Measurements from ENCODE around the gene TPM4.

TPM4 gene

DNA sequence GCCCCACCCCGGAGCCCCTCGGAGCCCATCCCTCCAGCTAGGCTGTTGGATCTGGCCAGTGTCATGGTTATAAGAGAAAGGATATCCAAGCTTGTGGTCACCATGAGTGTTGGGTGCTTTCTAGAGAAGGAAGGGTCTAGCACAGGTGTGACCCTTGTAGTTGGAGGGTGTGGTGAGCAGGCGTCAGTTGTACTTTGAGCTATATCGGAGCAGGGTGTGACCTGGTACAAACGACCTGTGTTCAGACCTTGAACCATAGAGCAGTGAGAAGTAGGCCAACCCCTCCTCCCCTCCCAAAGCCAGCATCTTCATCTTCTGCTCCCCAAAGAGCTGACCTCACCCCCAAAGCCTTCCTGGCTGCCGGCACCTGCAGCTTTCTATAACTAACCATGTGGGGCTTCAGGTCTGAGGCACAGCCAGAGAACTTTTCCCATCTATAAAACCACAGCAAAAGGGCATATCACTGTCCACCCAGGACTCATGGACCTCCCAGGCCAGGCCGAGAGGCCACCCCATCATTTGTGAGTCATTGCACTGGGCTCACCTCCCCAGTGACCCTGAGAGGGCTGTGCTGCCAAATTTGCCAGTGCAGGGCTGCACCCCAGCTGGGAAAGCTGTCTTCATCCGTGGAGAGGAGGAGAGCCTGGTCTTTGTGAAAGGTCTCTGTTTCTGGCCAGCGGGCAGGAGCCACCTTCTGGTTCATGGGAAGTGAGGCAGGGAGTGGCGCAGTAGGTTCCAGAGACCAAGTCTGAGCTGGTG is 49.6 kb downstream of the TPM4 start:
- no peak for DNase-seq (ENCODE audit: low read depth in 2 of 2)

DNA sequence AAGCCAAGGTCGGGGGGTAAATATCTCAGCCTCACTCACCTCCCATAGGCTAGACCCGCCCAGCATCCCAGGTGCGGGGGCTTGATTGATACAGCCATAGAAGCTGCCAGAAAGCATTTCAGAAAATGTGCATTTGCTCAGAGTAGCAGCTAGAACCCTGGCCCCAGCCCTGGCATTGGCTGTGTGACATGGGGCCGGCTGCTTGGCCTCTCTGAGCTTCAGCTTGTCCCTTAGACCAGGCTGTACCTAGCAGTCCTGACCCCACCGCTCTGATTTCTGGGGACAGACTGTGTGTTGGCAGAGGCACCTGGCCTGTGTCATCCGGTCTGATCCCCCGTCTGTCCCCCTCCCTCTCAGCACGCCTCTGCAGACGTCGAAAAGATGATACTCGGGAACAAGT is 50.8 kb downstream of the TPM4 start:
- no peak for DNase-seq (ENCODE audit: low read depth in 2 of 2)

DNA sequence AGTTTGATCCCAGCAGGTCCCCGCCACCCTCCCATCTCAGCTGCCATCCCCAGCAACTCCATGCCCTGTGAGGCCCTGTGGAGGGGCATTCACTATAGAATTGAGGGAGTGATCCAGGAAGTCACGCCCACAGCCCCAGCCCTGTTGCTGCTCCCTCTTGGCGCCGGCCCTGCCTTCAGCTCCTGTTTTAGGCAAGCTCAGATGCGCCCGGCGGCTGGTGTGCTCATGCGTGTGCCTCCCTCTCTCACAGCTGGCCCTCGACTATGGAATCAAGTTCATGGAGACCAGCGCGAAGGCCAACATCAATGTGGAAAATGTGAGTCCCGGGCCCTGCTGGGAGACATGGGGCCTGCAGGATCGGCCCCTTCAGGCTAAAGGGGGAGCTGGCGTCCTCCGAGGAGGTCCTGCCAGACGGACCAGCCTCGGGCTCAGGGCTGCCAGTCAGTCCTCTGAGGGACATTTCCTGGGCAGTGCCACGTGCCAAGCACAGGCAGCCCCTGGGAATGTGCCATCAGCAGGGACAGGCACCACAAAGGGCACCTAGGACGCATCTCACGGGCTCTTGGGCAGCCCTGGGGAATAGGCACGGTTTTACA is 51.6 kb downstream of the TPM4 start:
- DNase-seq (ENCODE audit: low read depth in 2 of 2) = no peak

DNA sequence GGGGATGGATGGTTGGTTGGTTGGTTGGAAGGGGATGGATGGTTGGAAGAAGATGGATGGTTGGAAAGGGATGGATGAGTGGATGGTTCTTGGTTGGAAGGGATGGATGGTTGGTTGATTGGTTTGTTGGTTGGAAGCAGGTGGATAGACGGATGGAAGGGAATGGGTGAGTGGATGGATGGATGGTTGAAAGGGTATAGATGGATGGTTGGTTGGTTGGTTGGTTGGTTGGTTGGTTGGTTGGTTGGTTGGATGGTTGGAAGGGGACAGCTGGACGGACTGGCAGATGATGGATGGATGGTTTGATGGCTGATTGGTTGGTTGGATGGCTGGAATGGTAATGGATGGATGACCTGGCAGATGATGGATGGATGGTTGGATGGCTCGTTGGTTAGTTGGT is 55.4 kb downstream of the TPM4 start:
- DNase-seq (ENCODE audit: low read depth in 2 of 2) = no peak

DNA sequence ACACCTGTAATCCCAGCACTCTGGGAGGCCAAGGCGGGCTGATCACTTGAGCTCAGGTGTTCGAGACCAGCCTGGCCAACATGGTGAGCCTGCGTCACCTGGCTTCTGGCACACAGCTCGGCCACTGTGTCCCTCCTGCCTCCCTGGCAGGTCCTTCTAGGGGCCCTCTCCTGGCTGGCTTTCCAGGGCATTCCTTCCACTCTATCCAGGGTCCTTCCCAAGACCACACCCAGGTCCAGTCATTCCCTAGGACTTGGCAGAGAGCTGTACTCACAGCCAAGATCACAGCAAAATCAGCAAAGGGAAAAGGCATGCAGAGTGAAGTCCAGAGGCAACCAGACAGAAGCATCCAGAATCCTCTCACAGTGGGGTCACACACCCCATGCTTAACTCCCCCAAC is 57.5 kb downstream of the TPM4 start:
- no peak for DNase-seq (ENCODE audit: low read depth in 2 of 2)

DNA sequence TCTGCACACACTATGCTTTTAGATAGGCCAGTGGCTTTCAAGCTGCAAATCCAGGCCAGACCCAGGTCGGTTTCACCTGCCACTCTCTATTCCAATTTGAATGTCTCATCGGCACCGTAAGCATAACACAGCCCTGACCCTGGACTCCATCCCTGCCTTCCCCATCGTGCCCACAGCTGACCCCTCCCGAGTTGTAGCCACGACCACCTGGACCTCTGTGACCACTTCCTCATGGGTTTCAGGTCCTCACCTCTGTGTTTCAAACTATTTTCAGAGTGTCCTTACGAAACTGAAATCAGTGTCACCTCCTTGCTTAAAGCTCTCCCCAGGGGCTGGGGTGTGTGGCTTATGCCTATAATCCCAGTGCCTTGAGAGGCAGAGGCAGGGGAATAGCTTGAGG is 58.2 kb downstream of the TPM4 start:
- no peak for DNase-seq (ENCODE audit: low read depth in 2 of 2)

DNA sequence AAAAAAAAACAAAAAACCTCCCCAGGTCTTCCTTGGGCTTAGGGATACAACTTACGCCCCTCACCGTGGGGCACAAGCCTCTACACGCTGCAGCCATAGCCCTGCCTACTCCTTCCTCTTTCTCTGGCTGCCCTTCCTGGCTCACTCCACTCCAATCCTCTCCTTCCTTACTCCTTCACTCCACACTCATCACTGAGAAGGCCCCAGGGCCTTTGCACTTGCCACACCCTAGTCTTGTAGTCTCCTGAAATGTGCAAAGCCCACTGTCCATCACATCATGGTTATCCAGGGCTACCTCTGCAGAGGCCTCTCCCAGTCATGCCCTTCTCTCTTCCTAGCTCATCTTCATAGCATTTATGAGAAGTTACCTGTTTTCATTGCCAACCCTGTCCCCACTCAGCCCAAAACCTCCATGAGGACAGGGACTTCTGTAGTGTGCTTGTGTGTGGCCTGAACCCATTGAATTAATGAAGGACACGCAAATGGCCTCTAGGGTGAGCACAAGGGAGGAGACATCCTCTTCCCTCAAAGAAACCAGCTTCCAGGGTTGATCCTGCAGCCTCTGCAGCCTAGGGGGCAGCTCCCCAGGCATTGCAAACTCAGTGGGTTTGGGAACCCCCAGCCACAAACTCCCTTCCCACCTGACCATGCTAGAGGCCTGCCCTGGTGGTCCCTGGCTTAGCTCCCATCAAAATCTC is 59.3 kb downstream of the TPM4 start:
- DNase-seq (ENCODE audit: low read depth in 2 of 2) = no peak

DNA sequence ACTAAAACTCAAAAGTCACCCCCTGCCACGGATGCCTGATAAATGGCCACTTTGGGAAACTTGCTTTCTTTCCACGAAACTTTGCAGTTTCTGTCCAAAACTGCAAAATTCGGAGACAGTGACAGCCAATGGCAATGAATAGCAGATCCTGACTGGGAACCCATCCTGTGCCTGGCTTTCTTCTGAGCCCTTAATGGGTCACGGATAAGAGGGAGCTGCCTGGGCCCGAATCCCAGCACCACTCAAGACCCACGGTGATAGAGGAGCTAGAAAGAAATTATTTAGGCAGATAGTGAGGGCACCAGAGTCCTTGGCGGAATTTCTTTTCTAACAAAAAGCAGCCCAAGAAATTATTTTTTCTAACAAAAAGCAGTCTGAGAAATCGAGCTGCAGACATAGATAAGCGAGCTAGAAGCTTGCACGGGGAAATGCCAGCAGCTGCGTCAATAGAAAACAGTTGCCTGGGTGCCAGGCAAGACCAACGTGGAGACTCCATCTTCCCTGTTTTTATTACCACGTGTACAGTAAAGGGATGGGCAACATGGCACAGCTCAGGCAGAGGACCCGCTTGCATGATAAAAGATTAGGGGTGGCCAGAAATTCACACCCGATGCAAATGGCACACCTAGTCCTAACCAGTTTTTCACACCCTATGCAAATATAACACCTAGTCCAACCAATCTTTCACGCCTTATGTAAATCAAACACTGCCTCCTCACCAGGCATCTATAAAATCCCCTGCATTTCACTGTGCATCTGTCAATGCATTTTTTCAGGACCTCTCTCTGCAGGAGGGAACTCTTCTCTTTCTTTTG is 60.1 kb downstream of the TPM4 start:
- DNase-seq (ENCODE audit: low read depth in 2 of 2) = no peak

DNA sequence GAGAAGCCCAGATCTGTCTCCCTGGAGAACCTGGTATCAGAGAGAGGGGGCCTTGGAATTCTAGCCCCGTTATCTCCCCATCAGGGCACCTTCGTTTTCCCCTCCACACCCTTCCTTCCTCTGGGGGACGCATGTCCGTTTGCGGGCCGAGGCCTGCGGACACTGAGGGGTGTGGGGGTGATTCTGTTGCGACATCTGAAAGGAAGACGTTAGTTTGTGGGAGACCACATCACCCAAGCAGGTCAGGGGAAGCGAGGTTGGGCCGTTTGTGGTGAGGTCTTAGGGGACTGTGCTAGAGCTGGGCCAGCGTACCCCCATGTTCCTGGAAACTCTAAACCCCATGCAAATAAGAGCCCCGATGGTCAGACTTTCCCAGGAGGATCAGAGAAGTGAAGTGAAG is 63.5 kb downstream of the TPM4 start:
- no peak for DNase-seq (ENCODE audit: low read depth in 2 of 2)

DNA sequence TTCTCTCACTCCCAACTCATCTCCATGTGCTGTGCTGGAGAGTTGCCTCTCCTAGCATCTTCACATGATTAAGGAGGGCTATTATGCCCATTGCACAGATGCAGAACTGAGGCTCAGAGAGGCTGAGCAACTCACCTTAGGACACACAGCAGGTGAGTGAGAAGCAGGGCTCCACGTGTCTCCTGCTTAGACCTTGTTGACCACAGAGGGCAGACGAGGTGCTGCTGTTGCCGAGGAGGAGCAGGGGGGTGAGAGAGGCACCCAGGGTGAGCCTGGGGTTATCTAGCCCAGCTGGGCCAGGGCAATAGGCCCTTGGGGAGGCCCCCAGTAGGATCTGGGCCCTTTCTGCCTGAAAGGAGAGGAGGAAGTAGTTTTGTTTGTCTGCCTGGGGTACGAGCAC is 64.7 kb downstream of the TPM4 start:
- DNase-seq (ENCODE audit: low read depth in 2 of 2) = no peak

DNA sequence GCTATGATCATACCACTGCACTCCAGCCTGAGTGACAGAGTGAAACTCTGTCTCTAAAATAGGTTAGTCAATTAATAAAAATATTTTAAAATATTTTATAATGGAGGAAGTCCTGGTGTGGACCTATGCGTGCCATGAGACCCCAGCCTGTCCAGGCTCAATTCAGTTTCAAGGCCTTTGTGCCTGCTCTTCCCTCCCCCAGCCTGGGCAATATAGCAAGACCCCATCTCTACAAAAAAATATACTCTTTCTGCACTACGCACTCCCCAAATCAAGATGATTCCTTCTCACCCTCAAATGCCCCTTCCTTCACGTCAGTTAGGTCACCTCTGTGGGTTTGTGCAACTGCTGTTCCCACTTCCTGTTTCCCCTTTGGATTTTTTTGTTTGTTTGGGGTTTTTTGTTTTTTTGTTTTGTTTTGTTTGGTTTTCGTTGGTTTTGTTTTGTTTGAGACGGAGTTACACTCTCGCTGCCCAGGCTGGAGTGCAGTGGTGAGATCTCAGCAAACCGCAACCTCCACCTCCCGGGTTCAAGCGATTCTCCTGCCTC is 65.8 kb downstream of the TPM4 start:
- no peak for DNase-seq (ENCODE audit: low read depth in 2 of 2)

DNA sequence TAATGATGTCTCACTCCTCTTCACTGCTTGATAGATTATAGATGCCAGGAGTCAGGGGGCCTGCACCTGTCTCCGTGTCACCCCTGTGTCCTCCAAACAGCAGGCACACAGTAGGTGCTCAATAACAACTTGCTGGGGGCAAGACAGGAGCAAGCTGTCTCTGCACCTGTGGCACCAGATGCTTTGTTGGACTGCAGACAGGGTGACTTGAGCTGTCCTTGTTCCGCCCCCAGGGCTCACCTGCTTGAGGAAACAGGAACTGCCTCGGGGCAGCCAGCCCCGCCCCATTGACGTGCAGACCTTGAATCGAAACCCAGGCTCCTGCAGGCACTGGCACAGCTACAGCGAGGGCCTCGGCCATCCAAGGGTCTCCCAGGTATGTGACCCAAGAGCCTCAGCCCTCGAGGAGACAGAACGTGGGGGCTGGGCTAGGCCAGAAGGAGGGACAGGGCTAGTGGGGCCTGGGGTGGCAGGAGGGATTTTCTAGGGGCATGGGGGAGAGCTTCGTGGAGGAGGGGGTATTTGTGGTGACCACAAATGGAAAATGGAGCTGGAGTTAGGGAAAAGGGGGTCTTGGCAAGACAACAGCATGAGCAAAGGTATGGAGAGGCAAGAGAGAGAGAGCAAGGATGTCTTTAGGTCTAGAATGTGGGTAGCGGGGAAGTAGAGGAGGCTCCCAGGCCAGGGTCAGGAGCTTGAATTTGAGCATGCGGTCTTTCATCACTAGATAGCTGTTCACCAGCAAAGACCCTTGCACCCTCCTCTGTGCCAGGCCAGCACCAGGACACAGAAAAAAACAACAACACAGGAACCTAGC is 67.3 kb downstream of the TPM4 start, which contains the start of gene HSH2D:
TSS of gene HSH2D (plus strand) at position 287 of the 817 bp plus-strand sequence. CDS start 5,066 bp downstream, outside the sequence.
- peak; percentile 56 to 60 for DNase-seq (ENCODE audit: low read depth in 2 of 2)

DNA sequence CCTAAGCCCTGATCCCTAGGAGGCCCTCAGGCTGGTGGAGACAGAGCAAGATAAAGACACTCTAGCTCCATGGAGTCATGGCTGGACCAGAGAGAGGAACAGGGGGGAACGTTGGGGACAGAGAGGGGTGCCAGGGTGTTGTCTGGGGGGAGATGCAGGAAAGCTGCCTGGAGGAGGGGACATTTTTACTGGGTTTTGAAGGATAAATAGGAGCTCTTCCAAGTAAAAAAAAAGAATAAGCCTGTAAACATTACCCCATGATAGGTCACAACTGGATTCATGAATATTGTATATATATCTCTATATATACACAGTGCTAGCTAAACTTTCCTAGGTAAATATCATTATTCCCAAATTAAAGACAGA is 67.9 kb downstream of the TPM4 start:
- DNase-seq (ENCODE audit: low read depth in 2 of 2) = no peak

DNA sequence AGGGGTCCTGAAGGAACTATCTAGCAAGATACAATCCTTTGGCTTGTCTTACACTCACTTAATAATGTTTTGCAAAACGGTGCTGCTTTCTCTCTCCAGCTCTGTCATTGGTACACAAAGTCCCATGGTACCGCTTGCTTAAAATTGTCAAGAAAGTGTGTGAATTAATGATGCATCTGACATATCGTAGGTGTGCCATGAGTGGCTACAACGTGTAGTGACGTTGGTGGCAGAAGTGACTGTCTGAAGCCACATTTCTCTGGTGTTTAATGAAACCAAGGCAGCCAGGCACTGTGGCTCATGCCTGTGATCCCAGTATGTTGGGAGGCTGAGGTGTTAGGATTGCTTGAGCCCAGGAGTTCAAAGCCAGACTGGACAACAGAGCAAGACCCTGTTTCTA is 69.8 kb downstream of the TPM4 start:
- DNase-seq (ENCODE audit: low read depth in 2 of 2) = no peak

DNA sequence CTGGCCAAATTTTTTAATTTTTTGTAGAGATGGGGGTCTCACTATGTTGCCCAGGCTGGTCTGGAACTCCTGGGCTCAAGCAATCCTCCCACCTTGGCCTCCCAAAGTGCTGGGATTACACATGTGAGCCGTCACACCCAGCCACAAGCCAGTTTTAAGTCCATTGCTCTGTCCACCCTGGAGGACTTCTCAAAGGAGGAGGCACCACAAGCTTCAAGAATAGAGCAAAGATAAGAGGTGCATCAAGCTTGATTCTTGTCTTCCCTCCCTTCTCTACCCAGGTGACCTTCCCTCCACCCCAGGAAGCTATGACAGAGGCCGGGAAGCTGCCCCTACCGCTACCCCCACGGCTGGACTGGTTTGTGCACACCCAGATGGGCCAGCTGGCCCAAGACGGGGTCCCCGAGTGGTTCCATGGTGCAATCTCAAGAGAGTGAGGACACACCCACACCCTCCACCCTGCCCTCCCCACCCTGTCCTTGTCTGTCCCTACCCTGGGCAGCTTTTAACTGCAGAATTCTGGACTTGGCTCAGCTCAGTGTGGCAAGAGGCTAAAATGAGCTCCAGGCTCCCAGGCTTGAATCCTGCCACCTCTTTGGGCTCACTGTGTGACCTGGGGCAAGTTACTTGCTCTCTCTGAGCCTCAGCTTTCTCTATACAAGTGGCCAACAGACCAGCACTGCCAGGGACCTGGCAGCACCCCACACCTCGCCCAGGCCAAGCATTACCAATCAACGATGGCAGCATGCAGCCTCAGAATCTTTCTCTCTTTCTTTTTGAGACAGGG is 72.3 kb downstream of the TPM4 start:
- DNase-seq (ENCODE audit: low read depth in 2 of 2) = no peak
